Measurements from ENCODE around the gene SH3GL3.

The SH3GL3 gene

DNA sequence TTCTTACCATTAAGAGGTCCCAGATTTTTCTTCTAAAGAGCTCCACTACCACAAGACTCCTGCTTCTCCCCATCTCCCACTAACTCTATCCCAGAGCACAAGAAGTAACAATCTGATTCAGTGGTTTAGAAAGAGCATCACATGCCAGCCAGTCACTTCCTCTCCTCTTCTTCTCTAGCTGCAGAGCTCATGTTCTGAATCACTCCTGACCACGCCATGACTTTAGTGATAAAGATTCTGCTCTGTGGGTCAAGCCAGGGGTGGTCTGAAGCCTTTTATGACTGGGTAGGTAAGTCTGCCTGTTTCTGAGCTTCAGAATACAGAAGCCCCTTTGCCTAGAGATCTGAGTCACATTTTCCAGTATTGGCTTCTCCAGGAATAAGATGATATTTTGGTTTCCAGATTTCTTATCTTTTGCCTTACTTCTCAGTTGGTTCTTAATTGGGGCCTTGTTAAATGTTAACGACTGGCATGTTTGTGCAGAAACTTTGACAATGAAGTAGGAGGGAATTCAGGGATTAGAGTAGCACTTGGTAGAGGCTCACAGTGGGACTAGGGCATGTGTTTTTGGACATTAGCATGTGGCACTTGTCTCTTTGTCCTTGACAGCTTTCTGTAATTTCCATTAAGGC, 179.1 kb downstream of the SH3GL3 start:
- no peak for DNase-seq

DNA sequence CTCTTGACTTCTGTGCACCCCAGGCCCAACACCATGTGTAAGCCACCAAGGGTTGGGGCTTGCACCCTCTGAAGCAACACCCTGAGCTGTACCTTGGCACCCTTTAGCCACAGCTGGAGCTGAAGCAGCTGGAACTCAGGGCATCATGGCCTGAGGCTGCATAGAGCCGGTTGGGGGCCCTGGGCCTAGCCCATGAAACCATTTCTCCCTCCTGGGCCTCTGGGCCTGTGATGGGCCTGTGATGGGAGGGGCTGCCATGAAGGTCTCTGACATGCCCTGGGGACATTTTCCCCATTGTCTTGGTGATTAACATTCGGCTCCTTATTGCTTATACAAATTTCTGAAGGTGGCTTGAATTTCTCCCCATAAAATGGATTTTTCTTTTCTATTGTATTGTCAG, 184.4 kb downstream of the SH3GL3 start:
- DNase-seq, result no peak

DNA sequence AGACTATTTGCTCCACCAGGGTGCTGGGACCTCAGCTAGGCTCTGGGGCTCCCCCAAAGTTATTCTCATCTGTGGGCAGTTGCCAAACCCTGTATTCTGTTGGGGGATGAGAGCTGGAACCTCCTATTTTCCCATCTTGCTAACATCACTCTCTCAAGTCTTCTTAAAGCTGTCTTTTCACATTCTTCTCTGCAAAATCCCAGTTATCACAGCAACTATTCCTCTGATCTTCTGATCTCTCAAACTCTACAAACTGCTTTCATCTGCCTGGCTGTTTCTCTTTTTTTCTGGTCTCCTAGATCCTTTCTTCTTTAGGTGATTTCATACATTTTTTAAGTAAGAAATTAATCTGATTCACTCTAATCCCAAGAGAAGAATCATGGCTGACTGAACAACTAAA, 196.1 kb downstream of the SH3GL3 start:
- no peak for DNase-seq

DNA sequence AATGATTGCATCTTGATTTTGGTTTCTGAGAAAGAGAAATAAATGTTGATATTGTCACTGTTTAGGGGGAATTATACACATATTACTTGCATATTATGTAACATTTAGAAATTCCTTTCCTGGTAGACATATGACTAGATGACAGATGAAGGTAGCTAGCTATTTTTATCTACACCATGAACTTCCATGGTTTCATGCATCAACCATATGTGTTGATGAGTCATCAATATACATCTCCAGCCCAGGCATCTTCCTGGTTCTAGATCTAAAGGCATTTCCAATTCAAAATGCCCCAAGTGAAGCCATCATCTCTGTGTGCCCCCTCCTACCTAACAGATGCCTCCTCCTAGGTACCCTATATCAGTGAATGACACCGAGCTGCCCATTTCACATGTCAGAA, 197.3 kb downstream of the SH3GL3 start:
- no peak for DNase-seq

DNA sequence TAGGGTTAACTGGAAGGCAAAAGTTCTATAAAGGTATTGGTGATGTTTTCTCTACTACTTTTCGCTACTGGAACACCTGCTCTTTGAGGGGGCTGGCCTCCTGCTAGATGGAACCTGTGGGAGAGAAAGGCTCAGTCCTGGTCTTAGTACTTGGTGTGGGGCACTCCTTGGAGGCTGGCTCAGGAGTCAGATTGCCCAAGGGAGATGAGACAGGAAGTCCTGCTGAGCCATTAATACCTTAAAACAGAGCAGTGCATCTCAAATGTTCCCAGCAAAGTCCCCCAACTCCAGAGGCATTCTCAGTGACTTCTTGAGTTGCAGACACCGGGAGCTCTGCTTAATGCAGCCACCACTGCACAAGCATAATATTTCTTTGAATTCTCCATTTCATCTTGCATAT, 203.7 kb downstream of the SH3GL3 start:
- DNase-seq, result no peak

DNA sequence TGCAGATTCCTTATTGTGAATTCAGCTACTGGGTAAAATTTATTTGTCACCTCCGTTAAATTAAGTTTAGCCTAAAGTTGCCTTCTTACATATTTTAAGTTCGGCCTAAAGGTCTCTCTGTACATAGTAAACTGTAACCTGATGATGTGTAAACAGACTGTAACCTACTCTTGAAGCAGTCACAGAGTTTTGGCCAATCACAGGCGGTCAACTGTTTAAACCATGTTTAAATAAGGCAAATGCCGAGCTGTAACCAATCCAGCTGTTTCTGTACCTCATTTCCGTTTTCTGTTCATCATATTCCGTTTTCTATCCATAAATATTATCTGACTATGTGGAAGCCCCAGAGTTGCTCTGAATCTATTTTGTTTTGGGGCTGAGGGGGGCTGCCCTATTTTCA, 204.4 kb downstream of the SH3GL3 start:
- DNase-seq, result no peak

DNA sequence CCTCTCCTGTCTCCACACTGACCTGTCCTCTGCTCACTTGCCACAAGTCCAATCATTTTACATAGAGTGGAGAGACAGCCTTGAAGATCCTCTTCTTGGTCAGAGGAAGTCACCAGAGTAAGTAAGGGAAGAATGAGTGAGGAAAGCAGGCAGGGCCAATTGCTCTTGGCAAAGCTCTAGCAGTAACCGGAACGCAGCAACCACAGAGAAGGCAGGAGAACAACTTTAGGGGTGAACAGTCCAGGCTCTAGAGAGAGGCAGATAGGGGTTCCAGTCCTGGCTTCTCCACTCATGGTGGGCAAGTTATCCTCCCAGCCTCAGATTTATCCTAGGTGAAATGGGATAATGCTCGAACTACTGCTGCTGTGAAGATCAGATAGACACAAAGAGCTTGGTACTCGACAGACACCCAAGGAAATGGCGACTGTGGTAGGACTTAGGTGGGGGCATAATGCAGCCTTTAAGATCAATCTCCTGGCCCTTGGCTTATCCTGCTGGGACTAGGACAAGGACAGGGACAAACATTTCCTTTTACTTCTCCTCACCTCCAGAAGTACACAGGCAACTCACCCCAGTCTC, 205.6 kb downstream of the SH3GL3 start:
- no peak for DNase-seq

DNA sequence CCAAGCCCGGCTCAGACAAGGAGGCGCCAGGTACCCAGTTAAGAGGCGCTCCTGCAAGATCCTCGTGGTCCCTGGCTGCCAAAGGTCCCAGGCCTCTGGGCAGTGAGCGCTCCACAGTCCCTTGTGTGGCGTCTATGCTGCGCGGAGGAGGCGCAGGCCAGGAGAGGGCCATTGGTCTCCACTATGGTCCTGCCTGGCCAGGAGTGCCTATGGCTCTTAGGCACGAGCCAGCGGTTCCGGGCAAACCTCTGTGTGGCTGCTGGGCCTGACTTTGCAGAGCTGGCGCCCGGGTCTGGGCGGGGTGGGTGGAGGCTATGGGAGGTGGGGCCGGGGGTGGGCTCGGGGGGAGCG, 206.1 kb downstream of the SH3GL3 start:
- no peak for DNase-seq

DNA sequence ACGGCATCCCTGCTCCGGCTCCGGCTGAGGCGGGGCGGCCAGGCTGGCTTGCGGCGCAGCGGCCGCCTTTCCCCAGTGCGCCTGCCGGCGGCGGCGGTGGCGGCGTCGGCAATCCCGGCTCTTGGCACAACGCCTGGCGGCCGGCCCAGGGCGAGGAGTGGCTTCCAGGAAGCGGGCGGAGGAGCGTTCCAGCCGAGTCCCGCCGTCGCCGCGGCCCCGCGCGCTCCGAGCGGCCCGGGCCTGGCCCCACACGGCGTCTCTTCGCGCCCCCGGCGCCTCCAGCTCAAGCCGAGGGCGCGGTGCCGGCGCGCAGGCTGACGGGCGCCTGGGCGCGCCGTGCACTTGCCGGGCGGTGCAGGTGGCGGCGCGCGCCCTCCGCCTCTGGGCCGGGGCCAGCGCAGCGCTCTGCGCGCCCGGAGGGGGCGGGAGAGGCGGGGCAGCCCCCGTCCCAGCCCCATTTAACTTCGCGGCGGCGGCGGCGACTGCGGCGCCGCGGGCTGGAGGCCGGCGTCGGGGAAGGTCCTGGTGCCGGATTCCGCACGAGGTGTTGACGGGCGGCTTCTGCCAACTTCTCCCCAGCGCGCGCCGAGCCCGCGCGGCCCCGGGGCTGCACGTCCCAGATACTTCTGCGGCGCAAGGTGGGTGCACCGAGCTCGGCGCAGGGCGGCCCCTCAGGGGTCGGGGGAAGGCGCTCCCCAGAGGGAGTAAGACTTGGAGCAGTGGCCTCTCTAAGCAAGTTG, 206.7 kb downstream of the SH3GL3 start, which contains the start of gene ADAMTSL3:
Gene ADAMTSL3 (plus strand): TSS at position 485 of the 740 bp plus-strand sequence. CDS start 1,639 bp downstream, outside the sequence.
- DNase-seq, result peak; percentile 78

DNA sequence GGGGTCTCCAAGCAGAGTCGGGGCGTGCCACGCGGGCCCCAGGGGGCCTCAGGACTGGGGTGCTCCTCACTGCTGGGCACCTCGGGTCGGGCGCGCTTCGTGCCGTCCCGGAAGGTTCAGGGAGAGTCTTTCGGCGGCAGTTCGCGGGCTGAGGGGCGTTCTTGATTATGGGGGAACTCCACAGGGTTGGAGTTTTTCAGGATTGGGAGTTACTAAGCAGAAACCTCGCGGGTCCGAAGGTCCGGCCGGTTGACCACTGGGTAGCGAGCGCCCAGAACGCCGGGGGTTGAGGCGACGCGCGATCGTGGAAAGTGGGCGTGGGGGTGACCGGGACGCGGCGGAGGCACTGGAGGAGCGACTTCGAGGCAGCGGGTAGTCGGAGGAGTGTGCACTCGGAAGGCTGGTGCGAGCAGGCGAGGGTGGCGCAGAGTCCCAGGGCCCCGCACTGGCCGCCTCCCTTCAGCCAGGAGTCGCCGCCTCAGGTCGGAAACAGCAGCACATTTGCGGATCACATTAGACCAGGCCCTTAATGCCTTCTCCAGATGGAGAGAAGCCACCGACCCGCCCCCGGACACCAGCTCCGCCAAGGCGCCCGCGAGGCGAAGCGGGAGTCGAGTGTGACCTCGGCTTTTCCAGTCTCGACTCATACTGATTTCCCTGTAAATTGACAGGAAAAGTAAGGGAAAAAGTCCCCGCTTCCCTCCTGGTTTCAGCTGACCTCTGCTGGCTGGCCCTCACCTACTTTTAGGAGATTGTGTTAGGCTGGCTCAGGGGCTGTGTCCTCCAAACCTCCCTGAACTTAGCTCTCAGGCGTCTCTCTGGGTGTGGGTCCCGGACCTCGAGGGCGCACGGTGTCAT, 207.5 kb downstream of the SH3GL3 start:
- DNase-seq, result peak; percentile 43

DNA sequence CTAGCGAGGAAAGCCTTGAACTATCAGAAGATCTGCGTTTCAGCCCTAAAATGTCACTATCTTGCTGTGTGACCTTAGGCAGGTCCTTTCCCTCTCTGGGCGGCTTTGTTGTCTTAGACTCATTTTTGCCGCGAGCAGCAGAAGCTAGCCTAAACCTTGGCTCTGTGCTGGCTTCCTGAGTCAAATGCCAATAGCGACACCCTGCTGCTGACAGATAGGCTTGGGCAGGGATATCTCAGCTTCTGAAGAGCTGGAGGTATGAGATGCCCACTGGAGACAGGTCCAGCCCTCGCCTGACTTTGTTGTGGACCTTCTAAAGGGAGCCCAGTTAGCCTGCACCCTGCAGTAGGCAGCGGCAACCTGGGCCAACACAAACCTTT, 208.1 kb downstream of the SH3GL3 start:
- no peak for DNase-seq

DNA sequence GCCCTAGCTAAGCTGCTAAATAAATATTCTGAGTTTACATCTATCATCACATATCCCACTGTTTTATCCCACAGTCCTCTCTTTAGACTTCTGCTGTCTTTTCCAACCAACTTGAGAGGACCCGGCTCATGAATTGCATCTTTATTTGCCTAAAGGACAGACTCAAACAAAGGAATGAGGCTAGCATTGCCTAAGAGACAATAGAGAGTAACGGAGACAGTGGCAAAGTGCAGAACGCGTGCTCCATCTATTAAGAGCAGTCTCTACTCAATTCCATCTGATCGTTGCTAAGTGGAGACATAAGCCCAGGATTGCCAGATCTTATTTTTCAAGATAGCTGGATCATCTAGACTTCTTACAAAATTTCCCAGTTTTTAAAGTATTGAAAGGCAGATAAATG, 209.1 kb downstream of the SH3GL3 start:
- DNase-seq, result no peak

DNA sequence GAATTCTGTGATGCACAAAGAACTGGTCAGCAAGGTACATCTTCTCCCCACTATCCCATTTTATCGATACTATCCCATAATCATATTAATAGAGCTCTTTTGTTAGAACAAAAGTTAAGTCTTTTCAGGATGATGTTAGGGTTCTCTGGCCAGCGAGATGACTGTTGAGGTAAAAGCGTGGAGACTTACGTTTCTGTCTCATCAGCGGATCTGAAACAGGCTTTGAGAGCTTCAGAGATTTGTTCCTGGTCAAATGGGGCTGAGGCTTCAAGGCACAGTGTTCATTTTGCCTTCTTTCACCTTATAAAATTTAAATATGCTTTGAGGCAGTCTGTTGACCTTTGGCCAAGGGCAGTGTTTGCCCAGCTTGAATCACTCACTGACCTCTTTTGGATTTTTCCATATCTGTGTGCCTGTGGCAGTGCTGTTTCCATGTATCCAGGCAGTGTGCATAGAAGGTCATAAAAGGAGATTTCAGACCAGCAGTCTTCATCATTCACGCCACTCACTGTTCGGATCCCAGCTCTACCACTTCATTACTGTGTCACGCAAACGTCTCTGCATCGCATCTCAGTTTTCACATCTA, 209.9 kb downstream of the SH3GL3 start:
- DNase-seq, result no peak

DNA sequence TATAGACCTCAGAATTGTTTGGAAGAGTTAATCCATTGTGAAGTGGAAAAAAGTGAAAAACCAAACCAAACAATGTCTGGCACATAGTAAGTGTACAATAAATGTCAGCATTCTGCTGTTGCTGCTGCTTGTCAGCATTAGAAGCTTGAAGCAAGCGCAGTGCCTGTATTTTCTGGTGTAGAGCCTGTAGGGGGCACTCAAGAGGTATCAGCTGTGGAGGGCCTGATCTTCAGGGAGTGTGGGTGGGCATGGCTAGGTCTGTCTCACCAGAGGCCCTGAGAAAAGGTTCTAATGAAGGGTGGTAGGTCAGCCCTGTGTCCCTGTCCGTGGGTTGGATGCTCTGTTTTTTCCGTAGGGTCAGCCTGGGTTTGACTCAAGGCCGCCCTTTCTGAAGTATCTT, 210.4 kb downstream of the SH3GL3 start:
- no peak for DNase-seq

DNA sequence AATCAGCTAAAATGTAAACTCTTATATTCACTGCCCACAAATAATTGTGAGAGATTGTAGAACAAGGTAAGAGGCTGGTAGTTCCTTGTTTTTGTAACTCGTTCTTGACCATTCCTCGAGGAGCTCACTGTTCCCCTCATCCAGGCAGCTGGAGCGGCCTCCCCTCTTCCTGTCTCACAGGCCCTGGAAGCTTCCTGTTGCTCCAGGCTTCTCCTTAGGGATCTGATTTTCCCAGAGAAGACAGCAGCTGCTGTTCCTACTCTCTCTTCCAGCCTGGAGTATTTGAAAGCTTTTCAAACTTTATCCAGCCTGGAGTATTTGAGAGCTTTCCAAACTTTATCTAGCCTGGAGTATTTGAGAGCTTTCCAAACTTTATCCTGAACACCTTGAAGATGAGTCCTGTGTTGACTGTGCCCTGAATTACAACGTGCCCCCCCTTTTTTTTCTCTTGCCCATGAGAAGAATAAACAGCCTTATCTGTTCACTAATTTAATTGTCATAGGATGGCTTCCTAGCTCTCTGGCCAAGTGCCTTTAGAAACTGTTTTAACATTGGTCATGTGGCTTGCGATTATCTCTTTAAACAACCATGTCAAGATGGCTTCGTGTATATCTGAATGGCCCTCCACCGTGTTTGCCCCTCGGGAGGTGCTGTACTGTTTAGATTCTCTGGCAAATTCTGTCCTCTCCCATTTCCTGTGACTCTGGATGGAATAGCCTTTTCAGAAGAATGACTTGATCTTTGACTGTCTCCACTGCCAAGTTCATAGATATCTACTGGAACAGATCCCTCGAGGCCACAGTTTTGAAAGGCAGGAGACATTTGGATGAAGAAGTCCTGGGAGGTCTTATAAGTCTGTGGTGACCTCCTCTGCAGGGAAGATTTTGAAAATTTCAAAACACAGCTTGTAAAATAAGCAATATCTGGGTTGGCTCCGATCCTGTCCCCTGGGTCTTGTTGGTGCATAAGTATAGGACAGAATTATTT, 211.6 kb downstream of the SH3GL3 start:
- no peak for DNase-seq

DNA sequence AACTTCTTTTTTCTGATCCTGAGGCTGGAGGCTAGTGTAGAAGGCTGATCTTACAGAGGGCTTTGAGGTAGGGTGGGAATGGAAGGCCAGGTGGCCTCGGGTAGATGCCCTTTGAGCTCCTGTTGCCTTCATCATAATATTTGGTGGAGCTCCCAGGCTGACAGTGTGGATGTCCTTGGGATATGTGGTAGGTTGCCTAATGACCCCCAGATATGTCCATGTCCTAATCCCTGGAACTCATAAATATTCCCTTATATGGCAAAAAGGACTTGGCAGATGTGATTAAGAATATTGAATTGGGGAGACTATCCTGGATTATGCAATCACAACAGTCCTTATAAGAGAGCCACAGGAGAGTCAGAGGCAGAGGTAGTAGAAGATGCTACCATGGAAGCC, 212.3 kb downstream of the SH3GL3 start:
- no peak for DNase-seq

DNA sequence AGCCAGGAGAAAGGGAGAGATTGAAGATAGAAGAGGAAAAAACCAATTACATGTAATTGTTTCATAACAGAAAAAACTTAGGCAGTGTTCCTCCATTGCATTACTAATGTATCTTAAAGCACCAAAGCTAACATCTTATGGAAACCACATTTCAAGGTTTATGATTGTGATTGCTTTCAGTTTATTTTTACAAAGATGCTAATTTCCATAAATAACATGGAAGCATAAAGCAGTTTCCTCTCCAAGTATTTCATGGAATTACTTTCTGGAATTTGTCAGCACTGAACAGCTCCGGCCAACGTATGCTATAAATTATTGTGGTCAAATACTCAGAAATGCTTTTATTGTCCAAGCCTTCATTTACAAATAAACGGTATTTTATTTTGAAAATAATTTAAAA, 218.3 kb downstream of the SH3GL3 start:
- DNase-seq, result no peak

Measured in eye (tissue), 1 donor.